ENCODE measurements around the gene ANKRD53.

DNA sequence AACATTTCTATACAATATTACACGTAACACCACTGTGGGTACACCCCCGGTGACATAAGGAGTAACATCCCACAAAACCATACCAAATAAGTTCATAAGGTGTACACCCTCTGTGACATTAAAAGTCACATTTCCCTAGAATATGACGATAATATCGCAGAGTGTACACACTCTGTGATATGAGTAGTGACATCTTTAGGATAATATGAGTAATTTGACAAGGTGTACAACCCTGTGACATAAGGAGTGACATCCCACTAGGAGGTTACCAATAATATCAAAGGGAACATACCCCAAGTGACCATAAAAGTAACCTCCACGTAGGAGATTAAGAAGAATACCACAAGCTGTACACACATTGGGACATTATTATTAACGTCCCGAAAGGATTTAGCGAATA is 40.2 kb downstream of the ANKRD53 start:
- TF ChIP-seq POLR2A (IDR thresholded peaks at IDR 0.05; ENCODE audit: low read depth, low read length) (no peak), POLR2AphosphoS5 (IDR thresholded peaks at IDR 0.05; ENCODE audit: low read depth, low read length) (no peak)

Measured in GM12891 (cell line).